IPS DF 6.9 (cell line): ENCODE results near the gene RSL1D1.
A peak's percentile ranks its signal among the peaks of the same experiment; 100 is the strongest.

ENCODE experiments used
- DNase-seq: peaks from one replicate; pipeline ENCODE4 v3.0.0-alpha.2; 2013; ENCODE audit warnings: low read depth, low spot score
- H3K27ac ChIP-seq: one replicate; pipeline ENCODE4 v1.5.1; 2013; ENCODE audit warnings: low read length, control low read depth
- H3K27me3 ChIP-seq: 2 replicates; pipeline ENCODE4 v1.6.1; 2013; ENCODE audit warnings: mild to moderate bottlenecking, low read length; ENCODE audit not compliant: control insufficient read depth, insufficient read depth
- H3K36me3 ChIP-seq: 2 replicates; pipeline ENCODE4 v1.6.1; 2013; ENCODE audit warnings: low read length; ENCODE audit not compliant: control insufficient read depth, insufficient read depth
- H3K4me1 ChIP-seq: 2 replicates; pipeline ENCODE4 v1.6.1; 2013; ENCODE audit warnings: low read length; ENCODE audit not compliant: control insufficient read depth, insufficient read depth
- H3K4me3 ChIP-seq: 2 replicates; pipeline ENCODE4 v1.5.1; 2013; ENCODE audit warnings: mild to moderate bottlenecking, low read length
- H3K9me3 ChIP-seq: 2 replicates; pipeline ENCODE4 v1.6.1; 2013; ENCODE audit warnings: low read length, inconsistent platforms; ENCODE audit not compliant: control insufficient read depth, insufficient read depth
- WGBS: extraction: QIAGEN DNeasy Blood & Tissue Kit; methylation state at CpG from one replicate; pipeline ENCODE4 v1.1.7; 2013; ENCODE audit warnings: mixed read lengths, missing lambda C conversion rate; ENCODE audit not compliant: insufficient read length, insufficient coverage; 5-methylcytosine and 5-hydroxymethylcytosine counted together

The RSL1D1 gene

DNA sequence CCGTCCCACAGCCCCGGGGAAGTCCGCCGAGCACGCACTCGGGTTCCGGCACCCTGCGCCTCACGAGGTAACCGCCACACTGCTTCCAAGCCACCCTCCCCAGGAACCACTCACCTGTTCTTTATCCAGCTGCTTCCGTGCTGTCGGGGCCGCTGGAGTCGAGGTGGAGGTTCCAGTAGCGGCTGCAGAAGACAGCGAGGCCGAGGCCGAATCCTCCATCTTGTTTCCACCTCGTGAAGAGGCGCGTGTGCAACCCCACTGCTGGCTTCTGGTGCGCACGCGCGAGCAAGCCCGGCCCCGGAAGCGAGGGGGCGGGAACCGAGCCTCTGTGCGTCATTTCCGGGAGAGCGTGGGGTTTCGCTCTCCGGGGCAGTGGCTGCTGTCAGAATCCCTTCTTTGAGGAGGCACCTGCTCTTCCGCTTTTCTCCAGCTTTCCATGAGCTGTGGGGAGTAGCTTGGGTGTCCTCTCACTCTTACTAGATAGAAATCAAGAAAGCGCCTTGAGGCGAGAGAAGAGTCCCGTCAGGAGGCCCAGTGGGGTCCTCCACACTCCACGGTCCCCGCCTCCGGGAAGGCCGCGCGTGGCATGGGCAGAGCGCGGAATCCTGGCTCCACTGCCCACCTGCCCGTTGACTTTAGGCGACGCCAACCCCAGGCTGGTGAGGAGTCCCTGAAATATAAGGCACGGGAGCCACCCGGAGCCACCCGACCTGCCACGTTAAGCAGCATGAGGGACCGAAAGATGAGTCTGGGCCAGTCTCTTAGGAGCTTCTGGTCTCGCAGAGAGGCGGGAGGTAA lies at the start of gene RSL1D1:
RSL1D1 (minus strand) TSS at position 249 of the 798 bp plus-strand sequence; CDS start at position 219, 30 bp downstream.
- peaks cover 9% of the 10 kb centered on the region for H3K36me3 ChIP-seq
- DNase-seq: peak; percentile 73
- H3K27ac ChIP-seq: no peak within 1 kb of the TSS
- no CpG with 5 or more reads among the region's 57 CpGs for WGBS
- no peaks in the 10 kb centered on the region for H3K27me3 ChIP-seq
- no peaks in the 10 kb centered on the region for H3K4me1 ChIP-seq
- H3K4me3 ChIP-seq: peak within 1 kb of the TSS; percentile 88
- no peaks in the 10 kb centered on the region for H3K9me3 ChIP-seq

DNA sequence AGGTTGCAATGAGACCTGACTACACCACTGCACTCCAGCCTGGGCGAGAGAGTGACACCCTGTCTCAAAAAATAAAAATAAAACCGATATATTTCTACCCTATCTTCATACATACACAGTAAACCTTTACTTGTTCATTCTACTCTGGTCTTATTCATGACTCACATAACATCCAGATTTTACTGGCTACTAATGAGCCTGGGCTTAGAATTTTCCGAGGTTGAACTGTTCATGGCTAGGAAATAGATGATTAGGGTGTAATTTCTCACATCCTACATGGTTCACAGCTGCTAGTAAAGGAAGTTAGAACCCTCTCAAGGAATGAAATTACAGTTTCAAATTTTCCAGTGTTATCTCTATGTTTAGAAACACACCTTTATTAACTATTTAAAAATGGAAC lies 49.7 kb upstream of the RSL1D1 start:
- 100% methylated on average over 1 of the region's 3 CpGs for WGBS
- DNase-seq: no peak
- H3K9me3 ChIP-seq: no peaks in the 10 kb centered on the region

DNA sequence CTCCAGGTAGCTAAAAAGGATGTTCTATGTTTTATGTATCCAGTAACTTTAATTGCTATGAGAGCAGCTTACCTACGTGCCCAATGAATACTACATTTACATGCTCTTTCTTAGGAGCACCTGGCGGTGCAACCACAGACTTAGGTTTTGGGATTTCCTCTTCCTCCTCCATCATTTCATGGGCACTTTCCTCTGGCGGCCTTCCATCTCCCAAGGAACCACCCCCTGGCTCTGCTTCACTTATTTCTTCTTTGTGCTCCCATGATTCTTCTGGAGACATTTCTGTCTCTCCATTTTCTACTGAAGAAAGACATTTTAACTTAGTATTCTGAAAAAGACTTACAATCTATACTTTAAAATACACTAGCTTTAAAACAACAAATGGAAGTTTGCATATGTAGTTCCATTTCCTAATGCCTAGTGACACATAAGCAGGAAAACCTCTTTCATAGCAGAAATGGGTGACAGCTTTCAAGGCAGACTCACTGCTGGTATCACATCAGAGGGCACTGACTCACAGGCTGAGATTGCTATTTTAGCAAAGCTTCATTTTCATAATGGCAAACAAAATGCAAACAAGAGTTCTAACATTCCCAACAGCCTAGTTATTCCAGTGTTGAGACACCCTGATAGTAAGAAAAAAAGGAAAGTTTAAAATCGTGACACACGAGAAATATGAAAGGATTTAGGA lies 45.3 kb upstream of the RSL1D1 start:
- Histone ChIP-seq H3K36me3 (peaks cover 8% of the 10 kb centered on the region; the same call in 1 of the 2 replicates), H3K27me3 (no peaks in the 10 kb centered on the region), H3K4me3 (no peak overlapping the region), H3K27ac (no peak overlapping the region), H3K4me1 (no peaks in the 10 kb centered on the region), H3K9me3 (no peaks in the 10 kb centered on the region)
- no peak for DNase-seq
- no CpG with 5 or more reads among the region's 5 CpGs for WGBS

More for the DNA sequence above, 49.7 kb upstream of the RSL1D1 start:
- H3K36me3 ChIP-seq: 0 out of 2 replicates have a peak, but pooled peaks cover 5% of the 10 kb centered on the region
- H3K4me3 ChIP-seq: no peak overlapping the region
- H3K4me1 ChIP-seq: no peaks in the 10 kb centered on the region
- H3K27me3 ChIP-seq: no peaks in the 10 kb centered on the region
- no peak overlapping the region for H3K27ac ChIP-seq

- no CpG with 5 or more reads among the region's 2 CpGs for WGBS
- DNase-seq: no peak
- Histone ChIP-seq H3K9me3 (no peaks in the 10 kb centered on the region), H3K27me3 (no peaks in the 10 kb centered on the region), H3K36me3 (peaks cover 8% of the 10 kb centered on the region; the same call in 1 of the 2 replicates), H3K4me3 (no peak overlapping the region), H3K4me1 (no peaks in the 10 kb centered on the region), H3K27ac (no peak overlapping the region)
Measured at GRCh38 chr16:11893571-11893970, 42.2 kb upstream of the RSL1D1 start.

- Histone ChIP-seq H3K4me3 (no peak overlapping the region), H3K9me3 (no peaks in the 10 kb centered on the region), H3K36me3 (peaks cover 10% of the 10 kb centered on the region), H3K27ac (no peak overlapping the region), H3K27me3 (no peaks in the 10 kb centered on the region), H3K4me1 (no peaks in the 10 kb centered on the region)
- WGBS: 100% methylated on average over 2 of the region's 4 CpGs
- DNase-seq: no peak
Measured at GRCh38 chr16:11892761-11893160, 41.4 kb upstream of the RSL1D1 start.

- no peaks in the 10 kb centered on the region for H3K4me1 ChIP-seq
- H3K4me3 ChIP-seq: no peak overlapping the region
- no peak overlapping the region for H3K27ac ChIP-seq
- H3K36me3 ChIP-seq: peaks cover 13% of the 10 kb centered on the region
- DNase-seq: no peak
- H3K9me3 ChIP-seq: no peaks in the 10 kb centered on the region
- no peaks in the 10 kb centered on the region for H3K27me3 ChIP-seq
- WGBS: no CpG with 5 or more reads among the region's 5 CpGs
Measured at GRCh38 chr16:11890231-11890965, 39.1 kb upstream of the RSL1D1 start.

GRCh38 chr16:11886881-11887280 lies 35.5 kb upstream of the RSL1D1 start:
- Histone ChIP-seq H3K9me3 (no peaks in the 10 kb centered on the region), H3K36me3 (peaks cover 10% of the 10 kb centered on the region), H3K4me1 (no peaks in the 10 kb centered on the region), H3K27ac (no peak overlapping the region), H3K27me3 (no peaks in the 10 kb centered on the region), H3K4me3 (no peak overlapping the region)
- no CpG with 5 or more reads among the region's 6 CpGs for WGBS
- DNase-seq: no peak

- Histone ChIP-seq H3K27ac (no peak overlapping the region), H3K4me3 (no peak overlapping the region), H3K4me1 (no peaks in the 10 kb centered on the region), H3K36me3 (peaks cover 21% of the 10 kb centered on the region), H3K9me3 (no peaks in the 10 kb centered on the region), H3K27me3 (no peaks in the 10 kb centered on the region)
- WGBS: no CpG with 5 or more reads among the region's 5 CpGs
- DNase-seq: no peak
Measured at GRCh38 chr16:11884035-11884434, 32.7 kb upstream of the RSL1D1 start.

GRCh38 chr16:11880007-11880406 lies 28.7 kb upstream of the RSL1D1 start:
- no peak for DNase-seq
- no CpG with 5 or more reads among the region's 5 CpGs for WGBS
- Histone ChIP-seq H3K4me1 (no peaks in the 10 kb centered on the region), H3K27me3 (no peaks in the 10 kb centered on the region), H3K4me3 (no peak overlapping the region), H3K27ac (no peak overlapping the region), H3K9me3 (no peaks in the 10 kb centered on the region), H3K36me3 (peaks cover 16% of the 10 kb centered on the region)

DNA sequence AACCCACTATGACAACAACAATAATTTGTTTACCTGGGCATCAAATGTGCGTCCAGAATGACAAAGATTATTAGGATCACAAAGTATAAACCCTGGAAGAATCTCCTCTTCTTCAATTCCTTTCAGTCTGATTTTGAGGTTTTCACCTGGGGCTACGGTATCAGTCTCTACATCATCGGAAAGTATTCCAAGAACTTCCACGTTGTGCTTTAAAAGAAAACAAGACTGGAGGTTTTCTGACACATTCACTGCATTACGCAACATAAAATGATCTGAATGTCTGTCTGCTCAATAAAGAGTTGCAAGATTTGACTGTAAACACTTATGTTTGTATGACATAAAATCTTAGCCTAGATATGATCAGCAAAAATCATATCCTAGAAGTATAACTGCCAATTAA lies 26.0 kb upstream of the RSL1D1 start:
- Histone ChIP-seq H3K4me1 (no peaks in the 10 kb centered on the region), H3K4me3 (no peak overlapping the region), H3K27me3 (no peaks in the 10 kb centered on the region), H3K9me3 (no peaks in the 10 kb centered on the region), H3K27ac (no peak overlapping the region), H3K36me3 (peaks cover 15% of the 10 kb centered on the region)
- DNase-seq: no peak
- WGBS: no CpG with 5 or more reads among the region's 5 CpGs
